ENCODE results near the gene ST6GALNAC5. TPM values are rescaled to one million over a fixed set of nuclear protein-coding genes. Genes with fewer than 3 reads are reported as not detected.
"Not testable (repeated sequence)": the region's sequence is repeated elsewhere in the genome, so short reads cannot be mapped to it uniquely, and the experiment has no call there.

The ST6GALNAC5 gene
- total RNA-seq, 1 donor from 2014 or later, result 3.7 TPM

- peak; percentile 3 for DNase-seq
Observed at GRCh38 chr1:76868154-76868882, 1.0 kb downstream of the ST6GALNAC5 start.

- DNase-seq, result no peak
Observed at GRCh38 chr1:76868916-76869315, 1.6 kb downstream of the ST6GALNAC5 start.

GRCh38 chr1:76870037-76870436, 2.8 kb downstream of the ST6GALNAC5 start:
- DNase-seq, result no peak

GRCh38 chr1:76871355-76871974, 4.2 kb downstream of the ST6GALNAC5 start:
- DNase-seq, result no peak

DNA sequence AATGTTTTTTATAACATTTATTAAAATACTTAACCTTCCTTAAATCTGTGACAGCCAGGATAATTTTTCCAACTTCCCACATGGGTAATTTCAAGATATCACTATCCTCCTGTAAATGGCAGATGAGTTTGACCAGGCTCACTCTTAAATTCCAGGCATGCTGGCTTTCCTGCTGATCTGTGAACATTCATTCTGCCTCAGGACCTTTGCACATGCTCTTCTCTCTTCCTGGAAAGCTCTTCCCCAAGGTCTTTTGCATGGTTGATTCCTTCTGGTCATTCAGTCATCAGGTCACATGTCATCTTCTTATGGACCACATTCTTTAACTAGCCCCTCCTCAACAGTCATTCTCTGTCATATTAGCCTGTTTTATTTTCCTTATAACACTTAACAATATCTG, 5.7 kb downstream of the ST6GALNAC5 start:
- DNase-seq, result no peak

DNA sequence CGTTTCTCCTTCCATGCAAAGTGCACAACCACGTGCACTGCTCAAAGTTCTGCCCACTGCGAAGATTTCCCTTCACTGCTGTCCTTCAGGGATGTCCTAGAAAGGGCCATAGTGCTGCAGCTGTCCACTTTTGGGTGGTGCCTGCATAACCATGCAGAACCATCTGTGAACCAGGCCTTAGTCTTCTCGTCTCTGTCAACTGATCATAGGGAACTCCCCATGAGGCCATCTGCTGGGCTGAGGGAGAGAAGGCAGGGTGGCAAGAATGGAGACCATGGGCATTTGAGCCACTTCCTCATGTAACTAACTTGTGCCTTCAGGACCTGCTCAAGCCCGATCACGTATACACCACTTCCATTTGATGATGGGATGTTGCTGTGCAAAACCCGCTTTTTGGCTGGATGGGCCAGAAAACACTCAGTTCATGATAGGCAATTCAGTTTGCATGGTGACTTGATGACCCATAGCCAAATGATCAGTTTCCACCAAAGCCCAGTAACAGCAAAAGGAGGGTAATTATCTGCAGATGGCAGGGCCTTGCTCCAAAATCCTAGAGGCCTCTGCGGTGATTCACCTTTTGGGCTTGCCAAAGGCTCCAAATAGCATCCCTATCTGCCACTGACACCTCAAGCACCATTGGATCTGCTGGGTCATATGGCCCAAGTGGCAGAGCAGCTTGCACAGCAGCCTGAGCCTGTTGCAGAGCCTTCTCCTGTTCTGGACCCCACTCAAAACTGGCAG, 9.5 kb downstream of the ST6GALNAC5 start:
- no peak for DNase-seq

DNA sequence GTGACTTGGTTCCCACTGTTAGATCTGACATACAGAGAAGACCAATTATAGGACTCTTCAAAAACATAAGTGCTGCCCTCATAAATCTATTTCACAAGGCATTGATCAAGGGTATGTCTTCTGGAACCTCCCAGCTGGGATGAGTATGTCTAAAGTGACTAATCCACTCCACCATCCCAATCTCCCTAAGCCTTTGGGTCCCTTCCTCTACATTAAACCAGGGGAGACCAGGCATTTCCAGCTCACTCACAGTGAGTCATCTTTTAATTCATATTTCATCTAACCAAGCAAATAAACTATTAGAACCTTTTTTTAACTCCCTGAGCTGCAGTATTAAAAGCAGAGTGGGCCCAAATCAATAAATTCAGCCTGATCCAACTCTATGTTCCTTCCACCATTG, 11.7 kb downstream of the ST6GALNAC5 start:
- not testable (repeated sequence) for DNase-seq

DNA sequence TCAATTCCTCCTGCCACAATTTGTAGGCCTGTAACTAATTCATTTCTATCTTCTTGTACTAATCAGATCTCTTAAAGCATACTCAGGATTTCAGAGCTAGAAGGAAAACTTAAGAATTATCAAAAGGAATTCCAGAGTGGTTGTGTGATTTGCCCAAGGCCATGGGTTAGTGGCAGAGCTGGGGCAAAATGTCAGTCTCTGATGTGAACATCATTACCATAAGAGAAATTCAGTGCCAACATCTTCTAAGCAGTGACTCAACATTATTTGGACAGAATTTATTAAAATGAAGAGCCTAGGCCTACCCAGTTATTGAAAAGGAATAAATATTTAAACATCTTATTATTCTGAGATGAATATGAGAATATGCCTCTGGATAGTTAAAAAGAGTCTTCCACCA, 14.5 kb downstream of the ST6GALNAC5 start:
- no peak for DNase-seq

- no peak for DNase-seq
Observed at GRCh38 chr1:76891931-76892622, 24.8 kb downstream of the ST6GALNAC5 start.

DNA sequence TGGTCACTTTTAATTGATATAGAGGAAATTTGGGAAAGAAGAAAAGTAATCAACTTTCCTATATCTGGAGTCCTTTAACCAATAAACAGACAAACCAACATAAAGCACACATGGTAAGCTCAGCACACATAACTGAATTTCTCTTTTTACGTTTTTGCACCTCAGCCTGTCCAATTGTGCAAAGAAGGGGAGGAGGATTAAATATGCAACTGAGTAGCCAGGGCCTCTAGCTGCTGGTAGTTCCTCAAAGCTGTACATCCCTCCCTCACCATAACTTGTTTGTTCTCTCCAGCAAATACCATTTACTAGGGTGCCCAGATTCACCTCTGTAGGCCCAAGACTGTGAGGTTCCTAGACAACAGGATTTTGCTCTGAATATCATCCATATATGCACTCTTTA, 25.4 kb downstream of the ST6GALNAC5 start:
- no peak for DNase-seq

DNA sequence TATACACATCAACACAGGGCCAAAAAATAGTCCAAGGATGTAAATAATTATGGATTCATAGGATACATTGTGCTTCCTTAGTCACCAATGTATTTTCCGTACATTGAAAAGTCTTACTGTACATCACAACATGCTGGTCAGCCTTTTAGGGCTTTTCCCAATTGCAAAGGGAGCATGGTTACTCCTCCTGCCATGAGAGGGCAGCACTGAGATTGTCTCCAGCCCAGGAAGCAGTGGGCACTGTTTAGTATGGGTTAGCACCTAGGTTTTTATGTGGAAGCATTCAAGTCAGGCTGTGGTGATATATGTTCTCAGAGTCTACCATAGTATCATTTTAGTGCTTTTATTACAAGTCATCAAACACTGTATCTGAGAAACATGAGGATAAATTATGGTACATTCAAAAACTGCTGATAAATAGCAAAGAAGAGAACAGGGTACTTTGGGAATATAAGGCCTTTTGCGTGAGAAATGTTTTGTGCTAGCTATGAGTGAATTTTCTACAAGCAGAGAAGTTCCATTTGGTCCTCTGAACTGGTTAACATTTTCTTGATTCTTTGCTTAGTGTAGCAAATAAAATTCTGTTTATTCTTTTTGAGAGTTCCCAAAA, 34.0 kb downstream of the ST6GALNAC5 start:
- no peak for DNase-seq

DNA sequence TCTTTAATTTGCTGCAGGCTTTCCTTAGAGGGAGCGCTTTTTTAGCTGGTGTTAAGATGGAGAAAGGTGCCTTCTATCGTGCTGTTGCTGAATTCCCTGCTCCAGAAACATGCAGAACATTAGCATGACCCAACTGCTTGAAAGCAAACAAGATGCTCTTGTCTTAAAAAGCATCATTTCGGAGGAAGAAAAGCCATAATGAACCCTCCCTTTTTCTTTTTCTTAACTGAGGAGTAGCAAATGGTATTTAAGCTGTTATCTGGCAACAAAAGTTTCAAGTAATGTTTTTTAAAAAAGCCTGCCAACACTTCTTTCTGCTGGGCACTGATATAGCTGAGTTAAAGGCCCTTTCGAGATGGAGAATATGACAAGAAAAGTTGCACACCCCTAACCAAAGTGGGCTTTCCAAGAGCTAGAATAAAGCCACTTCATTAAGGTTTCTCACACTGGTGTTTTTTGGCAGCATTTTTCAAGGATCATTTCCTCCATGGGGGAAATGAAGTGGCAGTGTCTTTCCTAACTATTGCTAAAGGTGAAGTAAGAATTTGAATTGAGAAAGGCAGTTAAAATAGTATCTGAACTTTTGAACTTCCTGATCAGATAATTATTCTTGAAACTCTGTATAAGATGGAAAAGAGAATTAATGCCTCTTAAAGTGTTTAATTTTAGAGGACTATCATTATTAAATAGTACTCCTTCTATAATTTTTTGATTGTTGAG, 38.8 kb downstream of the ST6GALNAC5 start:
- DNase-seq, result no peak

DNA sequence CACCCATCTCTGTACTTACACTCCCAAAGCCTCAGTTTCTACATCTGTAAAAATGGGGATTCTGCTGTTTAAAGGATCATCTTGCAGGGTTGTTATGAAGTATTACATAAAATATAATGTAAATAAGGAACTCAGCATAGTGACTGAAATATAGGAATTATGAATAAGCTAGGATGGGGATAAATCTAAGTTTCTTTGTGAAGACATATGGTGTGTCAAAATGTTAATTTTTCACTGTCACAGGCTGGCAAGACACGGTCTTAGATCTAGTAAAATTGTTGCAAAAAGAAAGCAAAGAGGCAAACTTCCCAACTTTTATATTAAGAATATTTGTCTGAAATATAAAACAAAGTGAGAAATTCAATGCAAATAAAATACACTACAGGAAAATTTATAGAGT, 42.0 kb downstream of the ST6GALNAC5 start:
- DNase-seq, result no peak

GRCh38 chr1:76919085-76919484, 51.8 kb downstream of the ST6GALNAC5 start:
- no peak for DNase-seq

GRCh38 chr1:76921590-76921989, 54.3 kb downstream of the ST6GALNAC5 start:
- no peak for DNase-seq

DNA sequence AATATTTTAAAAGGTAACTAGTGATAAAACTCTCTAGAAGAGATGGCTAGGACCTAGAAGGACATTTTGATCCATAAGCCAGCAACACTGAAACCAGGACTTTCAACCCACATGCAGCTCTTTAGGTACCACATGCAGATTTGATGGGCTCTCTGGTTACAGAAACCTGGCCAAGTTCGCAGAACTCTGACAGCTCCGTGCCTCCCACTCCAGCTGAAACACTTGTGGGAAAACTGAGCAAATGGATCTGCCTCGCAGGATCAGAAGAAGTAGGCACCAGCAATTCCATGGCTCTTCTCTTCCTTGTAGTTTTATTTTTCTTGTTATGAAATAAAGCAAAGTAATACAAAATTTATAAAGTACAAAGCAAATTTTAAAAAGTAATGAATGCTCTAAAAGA, 58.5 kb downstream of the ST6GALNAC5 start:
- no peak for DNase-seq

- no peak for DNase-seq
Observed at GRCh38 chr1:76928522-76928921, 61.2 kb downstream of the ST6GALNAC5 start.

DNA sequence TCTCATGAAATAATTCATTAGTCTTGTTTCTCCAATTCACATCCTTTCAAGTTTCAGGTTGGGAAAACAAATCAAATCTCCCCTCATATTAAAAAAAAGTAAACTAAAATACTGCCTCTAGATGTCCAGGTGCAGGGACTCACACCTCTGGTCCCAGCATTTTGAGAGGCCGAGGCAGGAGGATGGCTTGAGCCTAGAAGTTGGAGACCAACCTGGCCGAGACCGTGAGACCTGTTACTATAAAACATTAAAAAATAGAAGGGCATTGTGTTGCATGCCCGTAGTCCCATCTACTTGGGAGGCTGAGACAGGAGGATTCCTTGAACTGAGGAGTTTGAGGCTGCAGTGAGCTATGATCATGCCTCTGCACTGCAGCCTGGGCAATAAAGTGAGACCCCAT, 61.9 kb downstream of the ST6GALNAC5 start:
- DNase-seq, result no peak

DNA sequence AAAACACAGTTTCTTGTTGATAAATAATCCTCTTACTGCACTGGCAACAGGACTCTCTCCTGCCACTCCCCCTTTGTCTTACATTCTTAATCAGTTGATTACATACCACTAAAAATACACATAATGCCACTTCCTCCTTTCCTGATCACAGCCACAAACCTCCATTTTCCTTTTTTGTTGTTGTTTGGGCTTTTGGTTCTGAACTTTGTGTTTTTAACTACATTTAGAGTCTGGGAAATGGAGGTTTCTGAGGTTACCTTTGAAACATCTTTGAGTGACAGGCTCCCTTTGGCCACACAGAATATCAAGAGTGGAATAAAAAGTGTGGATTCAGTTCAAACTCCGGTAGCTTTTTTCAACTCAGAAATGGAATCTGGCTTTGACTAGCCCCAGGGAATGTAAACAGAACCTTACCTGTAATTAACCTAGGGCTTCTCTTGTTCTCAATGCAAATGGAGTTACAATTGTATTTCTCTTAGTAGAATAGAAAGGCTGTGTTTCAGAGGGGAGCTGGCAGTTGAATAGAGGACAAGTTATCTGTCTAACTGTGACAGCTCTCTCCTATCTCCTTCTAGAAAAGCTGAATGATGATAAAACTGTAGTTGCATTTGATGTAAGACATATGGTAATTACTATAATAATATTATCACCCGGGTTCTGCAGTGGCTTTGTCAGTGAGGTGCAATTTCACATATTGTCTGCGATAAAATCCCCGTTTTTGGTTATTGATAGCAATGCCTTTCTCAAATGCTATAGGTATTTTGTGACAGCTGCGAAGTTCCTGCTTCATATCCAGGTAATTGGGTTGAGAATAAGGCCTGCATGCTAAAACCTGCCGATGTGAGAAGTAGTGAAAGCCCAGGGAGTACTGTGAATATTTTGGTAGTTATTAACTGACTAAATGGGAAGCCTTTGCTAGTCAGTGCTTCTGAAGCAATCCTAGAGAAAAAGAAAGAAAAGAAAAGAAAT, 66.9 kb downstream of the ST6GALNAC5 start:
- DNase-seq, result no peak

DNA sequence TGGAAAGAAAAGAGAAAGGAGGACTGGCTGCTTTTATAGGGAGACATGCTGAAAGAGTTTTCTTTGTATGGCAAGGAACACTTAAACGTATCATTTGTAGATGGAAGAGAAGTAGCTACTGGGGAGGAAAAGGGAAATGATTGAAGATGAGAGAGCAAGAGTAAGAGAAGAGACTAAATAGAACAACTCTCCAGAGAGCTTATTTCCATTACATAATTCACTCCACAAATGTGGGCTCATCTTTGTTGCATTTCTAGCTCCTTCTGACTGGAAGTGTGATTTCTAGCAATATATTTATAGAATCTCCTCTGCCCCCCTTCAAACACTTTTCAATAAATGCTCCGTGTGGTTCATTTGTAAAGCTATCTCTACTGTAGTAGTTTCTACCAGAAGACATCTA, 71.0 kb downstream of the ST6GALNAC5 start:
- no peak for DNase-seq

Measured in skin of body (tissue), 2 donors.